Gastrocnemius medialis (tissue), 4 donors: Measurements from ENCODE around the gene ELOVL2.

Experiments
- POLR2A ChIP-seq, 2 donors: fragments of 450-650 bp; IDR thresholded peaks; one replicate each; pipeline ENCODE4 v1.6.1; 2017; ENCODE audit warnings: antibody characterized with exemption in 2 of 2, mild to moderate bottlenecking in 2 of 2, moderate library complexity in 2 of 2
- TF ChIP-seq, protein P1 (sequence below), 5 experiments: fragments of 450-650 bp in 3 of 5; fragments of 200-600 bp in 2 of 5; sonication (generic) in 2 of 5; IDR thresholded peaks in 4 of 5; conservative IDR thresholded peaks in 1 of 5; 1 replicate in 4 of 5; 2 replicates in 1 of 5; pipeline ENCODE4 v1.5.1; 2016 to 2019; ENCODE audit warnings: antibody characterized with exemption in 5 of 5, mild to moderate bottlenecking in 3 of 5, moderate library complexity in 3 of 5

DNA sequence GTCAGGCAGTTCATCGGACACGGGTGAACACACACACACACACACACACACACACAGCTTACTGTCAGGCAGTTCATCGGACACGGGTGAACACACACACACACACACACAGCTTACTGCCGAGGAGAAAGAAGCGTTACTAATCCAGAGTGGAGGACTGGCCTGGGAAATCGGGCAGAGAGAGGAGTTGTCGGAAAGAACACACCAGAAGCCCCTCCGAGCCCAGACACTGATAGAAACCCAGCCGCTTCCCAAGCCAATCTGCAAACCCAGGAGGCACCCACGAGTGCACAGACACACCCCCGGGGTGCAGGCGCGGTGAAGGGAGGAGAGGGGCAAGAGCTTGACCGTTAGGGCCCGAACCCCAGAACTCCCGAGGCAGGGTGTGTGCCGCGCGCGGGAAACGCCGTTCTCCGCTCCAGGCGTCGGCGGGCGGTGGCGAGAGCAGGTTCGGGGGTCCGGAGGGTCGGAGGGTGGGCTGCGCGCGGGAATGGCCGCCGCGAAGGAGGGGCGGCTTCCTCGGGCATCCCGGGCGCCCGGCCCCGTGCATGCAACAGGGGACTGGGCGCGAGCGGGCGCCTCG, 636 bp downstream of the ELOVL2 start:
- TF ChIP-seq, protein P1, sequence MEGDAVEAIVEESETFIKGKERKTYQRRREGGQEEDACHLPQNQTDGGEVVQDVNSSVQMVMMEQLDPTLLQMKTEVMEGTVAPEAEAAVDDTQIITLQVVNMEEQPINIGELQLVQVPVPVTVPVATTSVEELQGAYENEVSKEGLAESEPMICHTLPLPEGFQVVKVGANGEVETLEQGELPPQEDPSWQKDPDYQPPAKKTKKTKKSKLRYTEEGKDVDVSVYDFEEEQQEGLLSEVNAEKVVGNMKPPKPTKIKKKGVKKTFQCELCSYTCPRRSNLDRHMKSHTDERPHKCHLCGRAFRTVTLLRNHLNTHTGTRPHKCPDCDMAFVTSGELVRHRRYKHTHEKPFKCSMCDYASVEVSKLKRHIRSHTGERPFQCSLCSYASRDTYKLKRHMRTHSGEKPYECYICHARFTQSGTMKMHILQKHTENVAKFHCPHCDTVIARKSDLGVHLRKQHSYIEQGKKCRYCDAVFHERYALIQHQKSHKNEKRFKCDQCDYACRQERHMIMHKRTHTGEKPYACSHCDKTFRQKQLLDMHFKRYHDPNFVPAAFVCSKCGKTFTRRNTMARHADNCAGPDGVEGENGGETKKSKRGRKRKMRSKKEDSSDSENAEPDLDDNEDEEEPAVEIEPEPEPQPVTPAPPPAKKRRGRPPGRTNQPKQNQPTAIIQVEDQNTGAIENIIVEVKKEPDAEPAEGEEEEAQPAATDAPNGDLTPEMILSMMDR (IDR thresholded peaks at IDR 0.05 in 4 of 5, conservative IDR thresholded peaks at IDR 0.05 in 1 of 5), result no peak
- no peak for TF ChIP-seq POLR2A (IDR thresholded peaks at IDR 0.05)
